HepG2 (cell line): ENCODE data around the gene GPS2. TPM values are rescaled to one million over a fixed set of nuclear protein-coding genes. Genes with fewer than 3 reads are reported as not detected.

Source experiments
- ATF7-NPFF ChIP-seq: sonication (generic); formaldehyde crosslinking; IDR thresholded peaks from 2 replicates; pipeline ENCODE4 v1.8.1; 2023; ENCODE audit warnings: mild to moderate bottlenecking, low read depth, missing genetic modification reagents, moderate library complexity
- BCL6 ChIP-seq: IDR thresholded peaks from 2 replicates; pipeline ENCODE4 v1.6.1; 2016; ENCODE audit warnings: missing genetic modification reagents, missing compliant biosample characterization
- CSRNP1 ChIP-seq: sonication (generic); formaldehyde crosslinking; IDR thresholded peaks from 2 replicates; pipeline ENCODE4 v1.8.1; 2023; ENCODE audit warnings: mild to moderate bottlenecking, missing genetic modification reagents
- FOXK2 ChIP-seq: fragments of 450-650 bp; IDR thresholded peaks from 2 replicates; pipeline ENCODE4 v1.6.1; 2016
- FOXO4 ChIP-seq: sonication (generic); formaldehyde crosslinking; conservative IDR thresholded peaks from 2 replicates; pipeline ENCODE4 v1.8.1; 2023; ENCODE audit warnings: missing genetic modification reagents
- GMEB1 ChIP-seq: sonication (generic); formaldehyde crosslinking; IDR thresholded peaks from 2 replicates; pipeline ENCODE4 v1.5.1; 2020; ENCODE audit warnings: missing genetic modification reagents, mild to moderate bottlenecking, borderline replicate concordance
- MEF2D ChIP-seq: sonication (generic); formaldehyde crosslinking; IDR thresholded peaks from 2 replicates; pipeline ENCODE4 v1.5.1; 2020; ENCODE audit warnings: mild to moderate bottlenecking, missing genetic modification reagents
- MTF2 ChIP-seq: sonication (generic); formaldehyde crosslinking; IDR thresholded peaks from 2 replicates; pipeline ENCODE4 v1.5.0; 2020; ENCODE audit warnings: missing genetic modification reagents, borderline replicate concordance
- MYC ChIP-seq: sonication (generic); formaldehyde crosslinking; IDR thresholded peaks from 2 replicates; pipeline ENCODE4 v1.9.0; 2021; ENCODE audit warnings: missing genetic modification reagents, borderline replicate concordance
- NFE2L1 ChIP-seq: sonication (generic); formaldehyde crosslinking; IDR thresholded peaks from 2 replicates; pipeline ENCODE4 v1.4.0; 2020; ENCODE audit warnings: missing genetic modification reagents, mild to moderate bottlenecking, borderline replicate concordance
- NFYB ChIP-seq: sonication (generic); formaldehyde crosslinking; IDR thresholded peaks from 2 replicates; pipeline ENCODE4 v1.4.0; 2020; ENCODE audit warnings: missing genetic modification reagents
- SCMH1 ChIP-seq: sonication (generic); formaldehyde crosslinking; IDR thresholded peaks from 2 replicates; pipeline ENCODE4 v1.9.0; 2021; ENCODE audit warnings: missing genetic modification reagents, mild to moderate bottlenecking, borderline replicate concordance
- TEAD2 ChIP-seq: sonication (generic); formaldehyde crosslinking; IDR thresholded peaks from 2 replicates; pipeline ENCODE4 v1.9.0; 2021; ENCODE audit warnings: missing genetic modification reagents
- ZBTB20 ChIP-seq: sonication (generic); formaldehyde crosslinking; IDR thresholded peaks from 2 replicates; pipeline ENCODE4 v1.8.1; 2023; ENCODE audit warnings: missing genetic modification reagents, low read depth, mild to moderate bottlenecking, borderline replicate concordance
- ZNF318 ChIP-seq: sonication (generic); formaldehyde crosslinking; IDR thresholded peaks from 2 replicates; pipeline ENCODE4 v1.4.0; 2020; ENCODE audit warnings: mild to moderate bottlenecking, missing genetic modification reagents
- ZNF652 ChIP-seq: IDR thresholded peaks from 2 replicates; pipeline ENCODE4 v1.6.1; 2016; ENCODE audit warnings: low read depth, borderline replicate concordance
- polyA plus RNA-seq, 8 experiments: library from polyadenylated mRNA; depleted of rRNA in 3 of 8; stranded (reverse) in 7 of 8; unstranded in 1 of 8; fragments of >200 nt; fragmentation: Illumina TruSeq in 4 of 8; extraction: Trizol in 4 of 8; gene quantifications; 2 replicates each; pipeline versions ENCODE4 v1.2.1 to v1.2.3, GENCODE V29; 2011 to 2016; ENCODE audit warnings: low read depth in 4 of 8, missing spikeins in 1 of 8, mixed read lengths in 1 of 8; ENCODE audit not compliant: insufficient read depth in 1 of 8
- total RNA-seq, 5 experiments: library from RNA; depleted of rRNA; stranded (reverse); fragments of >200 nt; fragmentation: Illumina TruSeq; extraction: Trizol; gene quantifications; 2 replicates each; pipeline ENCODE4 v1.2.3, GENCODE V29; 2016; ENCODE audit warnings: low read depth in 1 of 5

Gene GPS2
- total and polyA plus RNA-seq, 2 of the 13 experiments (the other 11 are each of a cell fraction or from before 2014, with no cell fraction given), result 58.0 to 59.4 TPM

- no peak; the same call in 1 of the 2 replicates for TF ChIP-seq ZNF318 (CRISPR knock-in tag)
- TF ChIP-seq SCMH1 (CRISPR knock-in tag), result no peak
- TF ChIP-seq TEAD2, result no peak
- TF ChIP-seq ZNF652 (CRISPR knock-in tag), result no peak
- no peak for TF ChIP-seq GMEB1 (CRISPR knock-in tag)
- no peak for TF ChIP-seq FOXK2
- no peak for TF ChIP-seq BCL6 (CRISPR knock-in tag)
- no peak for TF ChIP-seq MEF2D (CRISPR knock-in tag)
- 0 out of 2 replicates have a peak, but pooled peaks have one; percentile 1 for TF ChIP-seq CSRNP1 (CRISPR knock-in tag)
- no peak for TF ChIP-seq FOXO4 (CRISPR knock-in tag)
- TF ChIP-seq MYC, result peak; percentile 84; the same call in 1 of the 2 replicates
- no peak for TF ChIP-seq ZBTB20
- no peak for TF ChIP-seq NFE2L1
- TF ChIP-seq NFYB, result peak; percentile 54; the same call in 1 of the 2 replicates
- no peak for TF ChIP-seq ATF7-NPFF (CRISPR knock-in tag)
- no peak for TF ChIP-seq MTF2 (CRISPR knock-in tag)
These were observed 33.8 kb downstream of the GPS2 start, which contains the start of gene SLC2A4 (continued) for GRCh38 chr17:7281074-7281952.
